ENCODE measurements around the gene CUL9. TPM values are rescaled to one million over a fixed set of nuclear protein-coding genes. Genes with fewer than 3 reads are reported as not detected.

The CUL9 gene
- total RNA-seq, 1 donor from 2014 or later = 14.1 TPM

GRCh38 chr6:43187821-43188220 is 5.8 kb downstream of the CUL9 start:
- H3K27ac Mint-ChIP-seq = no peak overlapping the region

GRCh38 chr6:43188426-43188825 is 6.4 kb downstream of the CUL9 start:
- H3K4me2 ChIP-seq = no peak overlapping the region
- H3K27ac ChIP-seq = no peak overlapping the region
- no peak overlapping the region for H3K9ac ChIP-seq
- H3F3A ChIP-seq (ENCODE audit: low read depth) = peaks cover under 1% of the 10 kb centered on the region
- H3K36me3 Mint-ChIP-seq = peaks cover 19% of the 10 kb centered on the region
- no peaks in the 10 kb centered on the region for H3K9me3 Mint-ChIP-seq
- no peaks in the 10 kb centered on the region for H3K9me3 ChIP-seq (ENCODE audit: low read depth)
- no peak overlapping the region for H3K4me3 Mint-ChIP-seq
- H3K79me2 ChIP-seq (ENCODE audit: low read depth) = no peaks in the 10 kb centered on the region
- no peak overlapping the region for H2AFZ ChIP-seq (replicated peaks)
- no peaks in the 10 kb centered on the region for H4K20me1 ChIP-seq (ENCODE audit: low read depth)
- peaks cover 3% of the 10 kb centered on the region for H3K36me3 ChIP-seq
- no peak overlapping the region for H3K4me3 ChIP-seq
- H3K4me1 Mint-ChIP-seq = peaks cover under 1% of the 10 kb centered on the region
- TF ChIP-seq EZH2phosphoT487 (IDR thresholded peaks at IDR 0.05) = no peak
- peaks cover 5% of the 10 kb centered on the region for H3K27me3 Mint-ChIP-seq (ENCODE audit: insufficient read depth, low read depth)
- no peak overlapping the region for H3K27ac Mint-ChIP-seq
- no peaks in the 10 kb centered on the region for H3K27me3 ChIP-seq
- no peak for DNase-seq (ENCODE audit: low spot score)
- no peaks in the 10 kb centered on the region for H3K4me1 ChIP-seq

More at GRCh38 chr6:43187821-43188220, 5.8 kb downstream of the CUL9 start:
- Histone ChIP-seq H3K79me2 (ENCODE audit: low read depth) (no peaks in the 10 kb centered on the region), H3K9me3 (ENCODE audit: low read depth) (no peaks in the 10 kb centered on the region), H3K36me3 (peaks cover 3% of the 10 kb centered on the region), H3K9ac (no peak overlapping the region), H3K4me1 (no peaks in the 10 kb centered on the region), H4K20me1 (ENCODE audit: low read depth) (no peaks in the 10 kb centered on the region), H3K27me3 (no peaks in the 10 kb centered on the region), H3F3A (ENCODE audit: low read depth) (peaks cover 6% of the 10 kb centered on the region), H3K4me3 (no peak overlapping the region), H2AFZ (replicated peaks) (no peak overlapping the region), H3K27ac (no peak overlapping the region), H3K4me2 (no peak overlapping the region)
- H3K9me3 Mint-ChIP-seq = no peaks in the 10 kb centered on the region
- peaks cover 6% of the 10 kb centered on the region for H3K4me1 Mint-ChIP-seq
- peaks cover 19% of the 10 kb centered on the region for H3K36me3 Mint-ChIP-seq
- no peak overlapping the region for H3K4me3 Mint-ChIP-seq
- TF ChIP-seq CTCF (IDR thresholded peaks at IDR 0.05) = no peak
- TF ChIP-seq EZH2 (IDR thresholded peaks at IDR 0.05) = no peak
- no peak for TF ChIP-seq EZH2phosphoT487 (IDR thresholded peaks at IDR 0.05)
- no peak for DNase-seq (ENCODE audit: low spot score)
- H3K27me3 Mint-ChIP-seq (ENCODE audit: insufficient read depth, low read depth) = peaks cover 4% of the 10 kb centered on the region

GRCh38 chr6:43189776-43190304 is 7.8 kb downstream of the CUL9 start:
- H3K4me2 ChIP-seq = no peak overlapping the region
- no peaks in the 10 kb centered on the region for H3K27me3 ChIP-seq
- DNase-seq (ENCODE audit: low spot score) = no peak
- H3K27ac ChIP-seq = no peak overlapping the region
- no peaks in the 10 kb centered on the region for H3F3A ChIP-seq (ENCODE audit: low read depth)
- Mint-ChIP-seq H3K27me3 (ENCODE audit: insufficient read depth, low read depth) (peaks cover 5% of the 10 kb centered on the region), H3K36me3 (peaks cover 19% of the 10 kb centered on the region), H3K4me3 (no peak overlapping the region), H3K4me1 (no peaks in the 10 kb centered on the region), H3K27ac (no peak overlapping the region), H3K9me3 (no peaks in the 10 kb centered on the region)
- no peak overlapping the region for H3K9ac ChIP-seq
- peaks cover 3% of the 10 kb centered on the region for H3K36me3 ChIP-seq
- no peak overlapping the region for H3K4me3 ChIP-seq
- no peak for TF ChIP-seq CTCF (IDR thresholded peaks at IDR 0.05)
- TF ChIP-seq EZH2 (IDR thresholded peaks at IDR 0.05) = no peak
- no peak for TF ChIP-seq EZH2phosphoT487 (IDR thresholded peaks at IDR 0.05)
- H3K79me2 ChIP-seq (ENCODE audit: low read depth) = no peaks in the 10 kb centered on the region
- H3K4me1 ChIP-seq = no peaks in the 10 kb centered on the region
- no peak overlapping the region for H2AFZ ChIP-seq (replicated peaks)
- no peaks in the 10 kb centered on the region for H4K20me1 ChIP-seq (ENCODE audit: low read depth)
- H3K9me3 ChIP-seq (ENCODE audit: low read depth) = no peaks in the 10 kb centered on the region

- Histone ChIP-seq H2AFZ (replicated peaks) (no peak overlapping the region), H3K79me2 (ENCODE audit: low read depth) (no peaks in the 10 kb centered on the region), H3K9ac (no peak overlapping the region), H4K20me1 (ENCODE audit: low read depth) (no peaks in the 10 kb centered on the region), H3K27me3 (no peaks in the 10 kb centered on the region), H3K4me1 (no peaks in the 10 kb centered on the region), H3K4me2 (no peak overlapping the region), H3F3A (ENCODE audit: low read depth) (no peaks in the 10 kb centered on the region), H3K9me3 (ENCODE audit: low read depth) (no peaks in the 10 kb centered on the region), H3K27ac (no peak overlapping the region), H3K4me3 (no peak overlapping the region), H3K36me3 (peaks cover 3% of the 10 kb centered on the region)
- Mint-ChIP-seq H3K4me1 (no peaks in the 10 kb centered on the region), H3K36me3 (peaks cover 19% of the 10 kb centered on the region), H3K27ac (no peak overlapping the region), H3K9me3 (no peaks in the 10 kb centered on the region), H3K27me3 (ENCODE audit: insufficient read depth, low read depth) (peaks cover 10% of the 10 kb centered on the region), H3K4me3 (no peak overlapping the region)
- no peak for TF ChIP-seq CTCF (IDR thresholded peaks at IDR 0.05)
- DNase-seq (ENCODE audit: low spot score) = no peak
Measured at GRCh38 chr6:43192911-43193310, 10.9 kb downstream of the CUL9 start.

Measured in neural progenitor cell (in vitro differentiated cells).